ENCODE data around the gene CALML5.

Gene CALML5

DNA sequence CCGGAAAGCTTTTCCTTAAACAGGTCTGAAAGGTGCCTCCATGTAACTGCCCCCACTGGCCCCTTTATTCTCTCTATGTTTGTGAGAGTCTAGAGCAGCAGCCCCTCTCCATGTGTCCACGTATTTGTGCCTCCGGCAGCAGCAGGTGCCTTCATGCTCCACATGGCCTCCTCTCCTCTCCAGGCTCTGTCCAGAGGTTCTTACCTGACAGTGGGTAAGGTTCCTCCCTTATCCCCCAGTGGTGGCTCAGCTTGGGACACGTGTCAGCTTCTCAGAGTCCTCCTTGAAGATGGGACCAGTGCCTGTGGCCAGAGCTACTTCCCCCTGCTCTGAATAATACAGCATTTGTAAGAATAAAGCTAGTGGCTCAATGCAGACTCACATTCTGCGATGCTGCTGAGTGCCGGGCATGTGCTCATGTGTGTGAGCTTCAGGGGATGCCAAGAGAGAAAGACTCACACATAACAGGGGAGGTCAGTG is 33.3 kb upstream of the CALML5 start:
- no peak for DNase-seq

DNA sequence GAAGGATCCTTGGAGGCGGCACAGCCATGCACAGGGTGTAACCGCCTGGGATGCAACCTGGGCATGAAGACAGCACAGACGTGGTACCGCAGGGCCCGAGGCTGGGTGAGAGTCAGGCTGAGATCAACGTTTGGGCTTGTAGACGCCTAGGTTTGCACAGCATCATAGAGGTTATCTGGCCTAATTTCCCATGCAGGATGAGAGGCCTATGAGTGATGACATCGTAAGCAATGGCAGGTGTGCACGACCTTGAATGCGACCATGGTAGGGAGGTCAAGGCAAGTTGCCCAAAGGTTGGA is 32.9 kb upstream of the CALML5 start:
- DNase-seq: no peak

- DNase-seq: no peak
These were observed 32.4 kb upstream of the CALML5 start for GRCh38 chr10:5531558-5532306.

- no peak for DNase-seq
These were observed 31.6 kb upstream of the CALML5 start for GRCh38 chr10:5530846-5531557.

GRCh38 chr10:5530412-5530806 is 31.0 kb upstream of the CALML5 start:
- DNase-seq: no peak

GRCh38 chr10:5529702-5530411 is 30.5 kb upstream of the CALML5 start:
- no peak for DNase-seq

DNA sequence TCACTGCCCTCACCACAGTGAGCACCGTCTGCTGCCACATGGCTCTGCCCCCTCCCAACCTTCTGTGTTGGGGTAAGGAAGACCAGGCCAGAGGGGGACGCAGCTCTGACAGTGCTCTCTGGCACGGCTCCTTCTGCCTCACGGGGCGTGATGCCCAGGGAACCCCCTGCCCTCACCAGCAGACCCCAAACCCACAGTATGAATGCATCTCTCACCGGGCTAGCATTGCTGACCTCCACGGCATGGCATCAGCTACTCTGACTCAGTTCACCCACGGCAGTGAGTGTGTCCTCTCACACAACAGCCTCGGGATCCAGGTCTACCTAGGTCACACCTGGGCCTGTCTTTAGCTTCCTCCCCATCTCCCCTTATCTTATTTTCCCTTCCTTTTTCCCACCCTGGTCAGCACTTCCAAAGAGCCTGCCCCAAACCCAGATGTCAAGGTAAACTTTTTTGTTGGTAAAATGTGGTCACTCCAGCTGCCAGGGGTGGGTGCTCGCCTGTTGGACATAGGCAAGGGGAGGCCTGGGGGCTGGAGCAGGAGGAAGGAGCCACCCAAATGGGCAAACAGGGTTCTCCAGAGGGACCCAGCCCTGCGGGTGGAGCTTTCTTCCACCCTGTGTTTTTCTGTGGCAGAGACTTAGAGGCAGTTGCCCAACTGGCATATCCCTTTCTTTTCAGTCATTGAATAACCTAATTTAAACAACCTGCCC is 29.8 kb upstream of the CALML5 start:
- DNase-seq: no peak

DNA sequence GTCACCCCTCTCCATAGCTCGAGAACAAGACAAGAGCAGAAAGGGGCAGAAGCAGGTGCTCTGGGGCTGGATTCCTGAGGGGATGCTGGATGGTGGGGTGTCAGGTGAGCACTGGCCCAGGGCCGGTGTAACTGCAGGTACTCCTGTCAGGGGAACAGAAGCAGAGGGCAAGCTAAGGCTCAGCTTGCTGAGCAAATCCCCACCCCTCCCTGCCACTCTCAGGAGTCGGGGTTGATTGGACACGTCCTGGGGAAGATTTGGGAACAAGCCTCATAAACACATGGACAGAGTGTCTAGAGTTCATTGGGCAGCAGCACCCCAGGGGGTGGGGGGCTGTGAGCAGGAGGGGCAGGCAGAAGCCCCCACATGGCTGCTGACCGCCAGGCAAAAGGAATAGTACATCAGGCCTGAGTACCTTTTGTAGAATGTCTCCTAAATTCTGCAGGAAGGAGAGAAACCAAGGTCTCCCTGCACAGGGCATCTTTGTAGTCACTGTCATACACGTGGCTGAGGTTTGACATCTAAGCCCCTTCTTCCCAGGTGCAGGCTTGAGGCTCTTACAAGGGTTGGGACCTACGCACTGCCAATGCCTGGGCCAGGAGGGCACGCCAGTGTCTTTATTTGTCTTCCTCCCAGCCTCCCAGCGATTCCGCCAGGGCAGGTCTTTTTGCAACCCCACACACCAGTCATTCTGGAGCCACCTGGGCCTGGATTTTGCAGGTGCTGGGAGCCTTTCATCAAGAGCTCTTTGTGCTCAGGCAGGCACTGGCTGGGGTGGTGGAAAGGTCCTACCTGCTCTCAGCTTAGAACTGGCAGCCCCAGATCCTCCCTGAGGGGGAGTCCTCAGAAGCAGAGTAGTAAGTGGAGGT is 28.2 kb upstream of the CALML5 start:
- DNase-seq: no peak

- no peak for DNase-seq
These were observed 27.4 kb upstream of the CALML5 start for GRCh38 chr10:5526691-5527331.

DNA sequence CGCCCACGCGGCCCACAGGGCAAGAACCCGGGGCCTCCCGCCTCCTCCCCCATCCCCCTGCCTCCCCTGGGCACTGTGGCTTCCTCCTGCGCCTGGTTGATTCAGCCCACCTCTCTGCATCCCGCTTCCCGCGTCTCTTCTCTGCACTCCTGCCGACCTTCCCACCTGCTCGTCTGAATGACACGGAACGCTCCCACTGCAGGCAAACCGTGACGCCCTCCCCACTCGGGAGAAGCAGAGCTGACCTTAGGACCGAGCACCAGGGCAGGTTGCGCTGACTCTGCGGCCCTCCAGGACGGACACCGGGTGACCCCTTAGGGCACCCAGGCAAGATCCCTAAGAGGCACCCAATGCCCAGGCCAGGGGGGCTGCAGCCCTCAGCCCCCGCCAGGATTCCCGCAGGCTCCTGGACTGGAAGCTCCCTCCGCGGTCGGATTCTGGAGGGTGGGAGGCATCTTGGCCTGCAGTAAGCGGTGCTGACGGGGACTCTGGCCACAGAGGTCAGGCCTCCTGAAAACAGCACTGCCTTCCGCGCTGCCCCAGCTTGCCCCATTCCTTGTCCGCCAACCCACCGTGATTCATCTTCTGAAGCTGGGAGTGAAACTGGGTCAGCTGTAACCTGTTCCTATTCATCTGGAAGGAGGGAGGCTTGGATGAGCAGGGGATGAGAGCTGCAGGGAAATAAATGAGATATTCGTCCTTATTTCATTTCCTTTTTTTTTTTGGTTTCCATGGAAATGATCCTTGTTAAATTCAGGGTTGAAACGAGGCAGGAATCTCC is 26.4 kb upstream of the CALML5 start:
- DNase-seq: no peak

DNA sequence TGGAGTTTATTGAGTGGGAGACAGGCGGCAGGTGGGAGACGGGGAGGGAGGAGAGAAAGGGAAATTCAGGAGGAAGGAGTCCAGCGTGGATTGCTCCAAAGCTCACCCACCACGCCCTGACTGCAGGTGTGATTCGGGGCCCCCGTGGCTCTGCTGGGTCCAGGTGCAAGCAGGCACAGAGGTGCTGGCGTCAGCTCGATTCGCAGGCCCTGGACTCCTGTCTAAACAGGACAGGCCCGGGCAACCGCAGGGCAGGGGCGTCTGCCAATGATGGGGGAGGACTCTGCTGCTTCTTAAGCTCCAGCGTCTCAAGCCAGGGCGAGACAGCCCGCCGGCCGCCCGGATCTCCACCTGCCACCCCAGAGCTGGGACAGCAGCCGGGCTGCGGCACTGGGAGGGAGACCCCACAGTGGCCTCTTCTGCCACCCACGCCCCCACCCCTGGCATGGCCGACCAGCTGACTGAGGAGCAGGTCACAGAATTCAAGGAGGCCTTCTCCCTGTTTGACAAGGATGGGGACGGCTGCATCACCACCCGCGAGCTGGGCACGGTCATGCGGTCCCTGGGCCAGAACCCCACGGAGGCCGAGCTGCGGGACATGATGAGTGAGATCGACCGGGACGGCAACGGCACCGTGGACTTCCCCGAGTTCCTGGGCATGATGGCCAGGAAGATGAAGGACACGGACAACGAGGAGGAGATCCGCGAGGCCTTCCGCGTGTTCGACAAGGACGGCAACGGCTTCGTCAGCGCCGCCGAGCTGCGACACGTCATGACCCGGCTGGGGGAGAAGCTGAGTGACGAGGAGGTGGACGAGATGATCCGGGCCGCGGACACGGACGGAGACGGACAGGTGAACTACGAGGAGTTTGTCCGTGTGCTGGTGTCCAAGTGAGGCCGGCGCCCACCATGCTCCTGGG is 25.5 kb upstream of the CALML5 start, which contains the start of gene CALML3:
Gene CALML3 (plus strand): TSS at position 321 of the 920 bp plus-strand sequence. CDS start 125 bp downstream, at position 446.
- no peak for DNase-seq

DNA sequence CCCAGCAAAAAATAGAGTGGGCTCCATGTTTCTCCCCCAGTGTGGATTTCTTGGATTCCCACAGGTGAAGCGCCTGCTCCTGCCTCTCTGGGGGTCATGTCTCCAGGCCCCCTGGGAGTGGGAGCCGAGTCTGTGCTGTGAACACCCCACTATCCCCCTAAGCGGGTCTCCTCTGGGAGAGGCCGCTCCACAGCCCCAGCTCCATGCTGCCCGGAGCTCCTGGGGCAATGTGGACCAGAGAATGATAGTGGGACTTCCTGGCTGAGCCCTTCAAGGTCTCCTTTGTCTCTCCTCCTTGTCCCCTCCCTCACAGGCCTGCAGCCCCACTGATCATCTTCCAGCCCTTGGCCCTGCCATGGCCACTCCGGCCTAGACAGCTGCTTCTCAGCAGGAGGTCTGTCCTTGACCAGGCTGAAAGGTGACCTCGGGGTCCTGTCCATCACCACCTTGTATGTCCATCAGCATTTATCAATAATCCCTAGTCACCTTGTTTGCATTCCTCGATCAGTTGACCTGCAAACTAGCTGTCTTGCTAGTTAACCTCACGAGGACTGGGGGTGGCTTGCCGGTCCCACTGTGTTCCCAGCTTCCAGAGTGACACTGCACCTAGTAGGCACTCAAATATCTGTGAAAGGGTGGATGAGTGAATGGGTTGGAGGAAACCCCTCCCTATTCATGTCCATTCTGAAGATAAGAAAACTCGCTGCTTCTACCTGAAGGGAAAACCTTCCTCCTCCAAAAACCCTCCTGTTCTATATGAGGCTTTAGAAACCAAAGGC is 24.6 kb upstream of the CALML5 start:
- DNase-seq: no peak

DNA sequence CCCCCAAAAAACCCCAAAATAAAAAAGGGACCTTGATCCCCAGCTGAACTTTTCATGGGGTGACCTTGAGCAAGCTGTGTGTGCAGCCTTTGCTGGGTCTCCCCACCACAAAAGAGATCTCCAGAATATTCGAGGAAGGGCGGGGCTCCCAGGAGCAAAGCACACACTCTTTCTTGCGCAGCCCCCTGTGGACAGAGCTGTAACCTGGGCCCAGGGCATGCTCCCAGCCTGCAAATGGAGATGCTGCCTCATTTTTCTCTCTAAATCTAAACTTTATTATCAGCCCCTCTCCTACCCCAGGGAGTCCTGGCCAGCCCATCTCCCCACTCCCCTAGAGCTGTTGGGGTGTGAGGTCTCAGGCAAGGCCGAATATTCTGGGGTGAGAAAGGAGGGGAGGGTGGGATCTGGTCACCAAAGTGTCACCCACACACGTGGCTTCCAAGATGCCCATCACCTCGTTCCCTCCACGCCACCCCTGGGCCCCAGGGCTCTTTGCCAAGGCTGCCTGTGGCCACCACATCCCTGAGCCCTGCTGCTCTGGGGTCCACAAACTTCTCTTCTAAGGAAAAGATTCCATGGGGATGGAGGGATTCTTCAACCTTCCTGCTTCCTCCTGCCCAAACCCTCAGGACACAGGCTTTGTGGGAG is 23.7 kb upstream of the CALML5 start:
- no peak for DNase-seq

- no peak for DNase-seq
These were observed 19.7 kb upstream of the CALML5 start for GRCh38 chr10:5519054-5519453.

- DNase-seq: no peak
These were observed 18.8 kb upstream of the CALML5 start for GRCh38 chr10:5518143-5518542.

GRCh38 chr10:5517546-5517945 is 18.2 kb upstream of the CALML5 start:
- no peak for DNase-seq

DNA sequence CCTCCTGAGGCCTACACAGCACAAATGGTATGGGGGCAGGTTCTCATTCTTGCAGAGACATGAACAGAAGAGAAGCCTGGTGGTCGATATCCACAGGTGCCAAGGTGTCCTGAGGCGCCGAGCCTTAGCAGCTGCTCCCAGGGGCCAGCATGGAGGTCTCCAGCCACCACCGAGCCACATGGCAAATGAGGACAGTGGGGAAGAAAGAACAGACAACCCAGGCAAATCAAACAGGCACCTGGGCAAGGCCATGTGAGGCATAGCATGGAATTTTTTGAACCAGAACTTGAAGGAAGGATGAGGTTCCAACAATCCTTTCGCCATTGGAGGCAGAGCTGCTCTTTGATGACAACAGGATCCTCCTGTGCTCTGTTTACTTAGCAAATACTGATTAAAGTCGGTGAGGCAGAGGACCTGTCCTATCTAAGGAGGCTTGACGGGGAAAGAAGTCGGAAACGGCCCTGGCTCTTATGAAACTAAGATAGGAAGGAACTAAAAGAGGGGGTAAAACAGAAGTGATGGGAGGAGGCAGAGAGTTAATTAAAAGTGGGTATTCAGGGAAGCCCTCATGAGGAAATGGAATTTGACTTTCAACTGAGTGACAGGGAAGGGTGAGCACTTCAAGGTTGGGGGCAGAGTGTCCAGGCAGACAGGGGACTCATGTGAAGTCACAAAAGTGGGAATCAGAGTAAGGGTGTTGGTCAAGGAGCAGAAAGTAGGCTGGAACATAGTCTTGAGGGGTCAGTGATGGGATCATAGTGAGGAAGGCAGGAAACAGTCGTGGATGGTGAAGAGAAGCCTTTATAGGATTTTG is 16.8 kb upstream of the CALML5 start:
- no peak for DNase-seq
